Astrocyte of the cerebellum (primary cell): ENCODE data around the gene SMARCAL1.

Experiments
- DNase-seq: peaks from one replicate; pipeline ENCODE4 v3.0.0-alpha.2; 2011; ENCODE audit warnings: low read depth
- H3K4me3 ChIP-seq: 2 replicates; pipeline ENCODE4 v1.5.1; 2011; ENCODE audit warnings: mild to moderate bottlenecking, low read depth, low read length, moderate library complexity
- in situ Hi-C: cut with HindIII; loops from 2 replicates; pipeline ENCODE4 v1.10.0; 2017; ENCODE audit warnings: low sequenced_read_pairs
- TF ChIP-seq, protein P1 (sequence below): IDR thresholded peaks from 2 replicates; pipeline ENCODE4 v1.5.1; 2012; ENCODE audit warnings: low read length, low read depth, moderate library complexity, mild to moderate bottlenecking; ENCODE audit errors: missing control alignments

SMARCAL1 gene

DNA sequence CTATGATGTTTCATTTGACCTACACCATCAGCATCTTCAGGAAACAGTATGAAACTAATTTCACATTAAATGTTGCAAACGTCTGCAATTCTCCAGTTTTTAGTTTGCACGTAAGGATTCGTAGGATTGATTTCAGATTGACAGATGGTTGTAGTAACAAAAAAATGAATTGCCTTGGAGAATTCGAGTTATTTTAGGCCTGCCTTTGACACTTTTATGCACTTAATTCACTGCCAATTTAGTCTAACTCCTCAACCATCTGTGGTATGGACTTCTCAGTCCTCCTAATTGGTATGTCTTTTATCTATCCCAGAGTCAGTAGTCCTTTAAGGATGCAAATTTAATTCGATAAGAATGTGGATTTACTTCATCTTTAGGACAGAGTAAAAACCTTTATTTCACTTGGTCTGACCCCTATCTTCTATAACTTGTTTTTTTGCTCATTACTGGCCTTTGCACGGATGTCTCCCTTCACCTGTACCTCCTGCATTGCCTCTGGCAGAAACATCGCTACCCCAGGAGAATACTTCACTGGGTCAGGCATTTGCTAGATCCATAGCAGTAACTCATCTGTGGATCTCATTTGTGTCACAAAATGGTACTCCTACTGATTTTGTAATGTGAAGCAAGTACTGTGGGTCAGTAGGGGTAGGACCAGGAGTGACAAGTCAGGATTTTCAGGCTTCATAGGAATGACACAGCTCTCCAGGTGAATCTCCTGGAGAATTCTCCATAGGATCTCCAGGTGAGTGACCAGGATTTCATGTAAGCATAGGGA lies 90.3 kb downstream of the SMARCAL1 start:
- in situ Hi-C loops = loop anchor here (25.0 kb wide), 1 partner anchor 1010 kb away; no protein-coding TSS in a partner anchor
- no peak overlapping the region for H3K4me3 ChIP-seq
- no peak for DNase-seq
- TF ChIP-seq, protein P1, sequence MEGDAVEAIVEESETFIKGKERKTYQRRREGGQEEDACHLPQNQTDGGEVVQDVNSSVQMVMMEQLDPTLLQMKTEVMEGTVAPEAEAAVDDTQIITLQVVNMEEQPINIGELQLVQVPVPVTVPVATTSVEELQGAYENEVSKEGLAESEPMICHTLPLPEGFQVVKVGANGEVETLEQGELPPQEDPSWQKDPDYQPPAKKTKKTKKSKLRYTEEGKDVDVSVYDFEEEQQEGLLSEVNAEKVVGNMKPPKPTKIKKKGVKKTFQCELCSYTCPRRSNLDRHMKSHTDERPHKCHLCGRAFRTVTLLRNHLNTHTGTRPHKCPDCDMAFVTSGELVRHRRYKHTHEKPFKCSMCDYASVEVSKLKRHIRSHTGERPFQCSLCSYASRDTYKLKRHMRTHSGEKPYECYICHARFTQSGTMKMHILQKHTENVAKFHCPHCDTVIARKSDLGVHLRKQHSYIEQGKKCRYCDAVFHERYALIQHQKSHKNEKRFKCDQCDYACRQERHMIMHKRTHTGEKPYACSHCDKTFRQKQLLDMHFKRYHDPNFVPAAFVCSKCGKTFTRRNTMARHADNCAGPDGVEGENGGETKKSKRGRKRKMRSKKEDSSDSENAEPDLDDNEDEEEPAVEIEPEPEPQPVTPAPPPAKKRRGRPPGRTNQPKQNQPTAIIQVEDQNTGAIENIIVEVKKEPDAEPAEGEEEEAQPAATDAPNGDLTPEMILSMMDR = no peak

DNA sequence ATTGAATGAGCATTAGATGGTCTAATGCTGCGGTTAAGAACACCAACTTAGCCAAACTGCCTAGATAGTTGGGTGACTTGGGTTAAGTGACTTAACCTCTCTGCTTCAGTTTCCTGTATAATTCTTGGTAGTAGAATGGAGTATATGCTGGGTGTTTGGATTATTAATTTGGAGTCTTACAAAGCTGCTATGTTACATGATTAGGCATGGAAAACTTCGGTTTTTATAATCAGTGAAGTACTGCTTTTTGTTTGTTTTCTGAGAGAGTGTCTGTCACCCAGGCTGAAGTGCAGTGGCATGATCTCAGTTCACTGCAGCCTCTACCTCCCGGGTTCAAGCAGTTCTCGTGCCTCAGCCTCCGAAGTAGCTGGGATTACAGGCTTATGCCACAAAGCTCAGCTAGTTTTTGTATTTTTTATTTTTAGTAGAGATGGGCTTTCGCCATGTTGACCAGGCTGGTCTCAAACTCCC lies 90.9 kb downstream of the SMARCAL1 start:
- in situ Hi-C loops = loop anchor here (25.0 kb wide), 1 partner anchor 1009 kb away; no protein-coding TSS in a partner anchor
- H3K4me3 ChIP-seq = no peak overlapping the region
- TF ChIP-seq, protein P1 = no peak
- no peak for DNase-seq

DNA sequence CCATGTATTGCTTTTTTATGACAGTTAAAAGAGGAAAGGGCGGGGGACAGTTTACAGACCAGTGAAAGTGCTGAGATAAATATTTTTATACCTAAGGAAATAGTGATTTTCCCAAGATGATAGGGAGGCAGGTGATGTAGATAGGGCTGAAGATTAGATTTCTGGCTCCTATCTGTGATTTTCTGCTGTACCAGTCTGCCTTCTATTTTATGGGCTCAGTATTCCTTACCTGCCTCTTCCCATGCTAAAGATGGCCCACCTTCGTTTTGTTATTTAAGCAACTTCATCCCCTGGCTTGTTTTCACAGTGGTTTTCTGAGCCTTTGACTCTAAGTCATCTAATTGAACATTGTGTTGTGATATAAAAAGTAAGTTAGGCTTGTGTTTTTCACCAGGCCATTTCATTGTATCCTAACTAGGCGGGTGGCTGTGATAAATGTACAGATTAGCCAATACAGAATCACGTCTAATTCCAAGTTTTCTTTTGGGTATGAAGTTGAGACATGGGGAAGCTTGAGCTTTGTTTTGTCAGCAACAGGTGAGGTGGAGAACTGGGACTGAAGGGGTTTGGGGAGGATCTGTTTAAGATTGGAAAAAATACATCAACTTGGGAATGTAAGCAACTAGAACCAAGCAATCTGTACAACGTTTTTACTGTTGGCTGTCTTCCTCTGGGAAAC lies 91.6 kb downstream of the SMARCAL1 start:
- no peak overlapping the region for H3K4me3 ChIP-seq

DNA sequence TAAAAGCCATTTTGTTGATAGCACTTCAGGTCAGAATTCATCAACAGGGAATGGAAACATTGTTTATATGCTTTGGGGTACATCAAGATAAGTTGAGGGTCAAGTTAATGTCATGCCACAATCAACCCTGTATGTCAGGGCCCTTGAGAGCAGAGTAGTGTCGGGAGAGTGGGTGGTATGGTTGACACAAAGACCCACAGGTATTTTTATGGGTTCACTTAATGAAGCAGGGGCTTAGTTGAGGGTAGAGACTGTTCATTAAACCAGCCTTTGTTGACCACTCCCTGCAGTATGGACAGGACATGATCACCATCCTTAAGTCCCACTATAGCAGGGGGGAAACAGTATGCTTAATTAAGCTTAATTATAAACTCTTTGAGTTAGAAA lies 92.1 kb downstream of the SMARCAL1 start:
- no peak for DNase-seq
- TF ChIP-seq, protein P1 = no peak
- in situ Hi-C loops = loop anchor here (25.0 kb wide), 1 partner anchor 1008 kb away; no protein-coding TSS in a partner anchor
- H3K4me3 ChIP-seq = no peak overlapping the region

More for the DNA sequence above, 91.6 kb downstream of the SMARCAL1 start:
- in situ Hi-C loops = loop anchor here (25.0 kb wide), 1 partner anchor 1008 kb away; no protein-coding TSS in a partner anchor
- TF ChIP-seq, protein P1 = no peak
- DNase-seq = no peak

DNA sequence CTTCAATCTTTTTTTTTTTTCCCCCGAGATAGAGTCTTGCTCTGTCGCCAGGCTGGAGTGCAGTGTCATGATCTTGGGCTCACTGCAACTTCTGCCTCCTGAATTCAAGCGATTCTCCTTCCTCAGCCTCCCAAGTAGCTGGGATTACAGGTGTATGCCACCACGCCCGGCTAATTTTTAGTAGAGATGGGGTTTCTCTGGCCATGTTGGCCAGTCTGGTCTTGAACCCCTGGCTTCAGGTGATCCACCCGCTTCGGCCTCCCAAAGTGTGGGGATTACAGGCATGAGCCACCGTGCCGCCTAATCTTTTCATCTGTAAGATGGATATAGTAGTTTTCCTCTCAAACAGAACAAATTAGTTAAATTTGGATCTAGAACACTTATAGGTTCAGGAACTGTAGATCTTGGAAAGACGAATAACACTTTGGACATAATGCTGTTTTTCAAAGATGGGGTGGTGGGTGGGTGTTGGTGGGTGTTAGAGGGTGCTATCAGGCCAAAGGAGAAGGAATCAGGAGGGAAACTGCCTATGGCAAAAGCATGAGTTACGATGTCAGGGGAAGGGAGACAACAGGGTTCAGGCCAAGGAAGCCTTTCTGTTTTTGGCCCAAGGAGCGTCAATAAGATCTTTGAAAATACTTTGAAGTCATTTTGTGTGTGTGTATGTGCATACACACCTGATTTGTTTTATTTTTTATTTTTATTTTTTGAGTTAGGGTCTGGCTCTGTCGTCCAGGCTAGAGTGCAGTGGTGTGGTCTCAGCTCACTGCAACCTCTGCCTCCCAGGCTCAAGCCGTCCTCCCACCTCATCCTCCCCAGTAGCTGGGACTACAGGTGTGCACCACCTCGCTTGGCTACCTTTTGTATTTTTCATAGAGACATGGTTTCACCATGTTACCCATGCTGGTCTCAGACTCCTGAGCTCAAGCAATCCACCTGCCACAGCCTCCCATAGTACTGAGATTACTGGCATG lies 93.1 kb downstream of the SMARCAL1 start:
- in situ Hi-C loops = loop anchor here (25.0 kb wide), 1 partner anchor 1007 kb away; no protein-coding TSS in a partner anchor
- TF ChIP-seq, protein P1 = no peak
- no peak for DNase-seq

More for the DNA sequence above, 93.1 kb downstream of the SMARCAL1 start:
- H3K4me3 ChIP-seq = no peak overlapping the region
